Activated T-helper 1 cell treated with anti-CD3 and anti-CD28 coated beads, Interleukin-12 subunit alpha, Interleukin-12 subunit beta, Interleukin-2, Interleukin-4 antibody, amounts not matched to agents 30 ng/mL and 10 ng/mL and 1 ng/mL, durations not matched to agents 14 hours and 24 hours and 36 hours (primary cell): ENCODE measurements around the gene FKBP1A. TPM values are rescaled to one million over a fixed set of nuclear protein-coding genes. Genes with fewer than 3 reads are reported as not detected.

ENCODE experiments used
- DNase-seq: peaks from one replicate; pipeline ENCODE4 v3.0.0; 2021; ENCODE audit warnings: low spot score
- H3K27ac Mint-ChIP-seq: one replicate; pipeline ENCODE4 v1.8.0; 2021; ENCODE audit warnings: mild to moderate bottlenecking, mixed read lengths
- H3K27me3 Mint-ChIP-seq: one replicate; pipeline ENCODE4 v1.8.0; 2022; ENCODE audit warnings: mild to moderate bottlenecking, moderate library complexity, mixed read lengths; ENCODE audit not compliant: insufficient read depth
- H3K36me3 Mint-ChIP-seq: one replicate; pipeline ENCODE4 v1.8.0; 2021; ENCODE audit warnings: low read depth, mixed read lengths
- H3K4me1 Mint-ChIP-seq: one replicate; pipeline ENCODE4 v1.8.0; 2021; ENCODE audit warnings: low read depth, mixed read lengths
- H3K4me3 Mint-ChIP-seq: one replicate; pipeline ENCODE4 v1.8.0; 2021; ENCODE audit warnings: mild to moderate bottlenecking, moderate library complexity, mixed read lengths
- H3K9me3 Mint-ChIP-seq: one replicate; pipeline ENCODE4 v1.8.0; 2021; ENCODE audit warnings: mixed read lengths
- intact Hi-C: fragments of 100-400 bp; cut with micrococcal nuclease; formaldehyde crosslinking; loops from one replicate; pipeline ENCODE4 v1.15.1; 2024
- total RNA-seq: library from RNA; stranded (reverse); gene quantifications from 2 replicates; pipeline ENCODE4 v1.2.3, GENCODE V29; 2022

Gene FKBP1A
- total RNA-seq, 1 donor from 2014 or later, result 297 TPM

- no peaks in the 10 kb centered on the region for H3K9me3 Mint-ChIP-seq
- H3K36me3 Mint-ChIP-seq, result peaks cover 3% of the 10 kb centered on the region
- DNase-seq, result no peak
Measured at GRCh38 chr20:1338801-1339200, 54.1 kb downstream of the FKBP1A start.

GRCh38 chr20:1338096-1338495 is 54.8 kb downstream of the FKBP1A start:
- Mint-ChIP-seq H3K4me1 (peaks cover 18% of the 10 kb centered on the region), H3K9me3 (no peaks in the 10 kb centered on the region), H3K4me3 (no peak overlapping the region), H3K36me3 (peaks cover 2% of the 10 kb centered on the region), H3K27me3 (no peaks in the 10 kb centered on the region), H3K27ac (no peak overlapping the region)
- intact Hi-C loops, result no loop called here
- DNase-seq, result no peak

More at GRCh38 chr20:1338801-1339200, 54.1 kb downstream of the FKBP1A start:
- no peak overlapping the region for H3K27ac Mint-ChIP-seq
- no peaks in the 10 kb centered on the region for H3K27me3 Mint-ChIP-seq
- intact Hi-C loops, result no loop called here
- peaks cover 20% of the 10 kb centered on the region for H3K4me1 Mint-ChIP-seq
- no peak overlapping the region for H3K4me3 Mint-ChIP-seq

GRCh38 chr20:1337441-1337840 is 55.4 kb downstream of the FKBP1A start:
- no peak overlapping the region for H3K4me3 Mint-ChIP-seq
- H3K9me3 Mint-ChIP-seq, result no peaks in the 10 kb centered on the region
- no peak for DNase-seq
- no peaks in the 10 kb centered on the region for H3K27me3 Mint-ChIP-seq
- peaks cover 4% of the 10 kb centered on the region for H3K36me3 Mint-ChIP-seq
- H3K27ac Mint-ChIP-seq, result no peak overlapping the region
- intact Hi-C loops, result no loop called here
- H3K4me1 Mint-ChIP-seq, result peaks cover 23% of the 10 kb centered on the region

GRCh38 chr20:1336699-1337367 is 56.0 kb downstream of the FKBP1A start:
- DNase-seq, result no peak
- intact Hi-C loops, result no loop called here
- Mint-ChIP-seq H3K36me3 (peaks cover 9% of the 10 kb centered on the region), H3K9me3 (no peaks in the 10 kb centered on the region), H3K27ac (peak overlapping the region; percentile 21), H3K27me3 (no peaks in the 10 kb centered on the region), H3K4me1 (peaks cover 21% of the 10 kb centered on the region), H3K4me3 (no peak overlapping the region)

- peaks cover 12% of the 10 kb centered on the region for H3K36me3 Mint-ChIP-seq
- no peak for DNase-seq
- no peaks in the 10 kb centered on the region for H3K9me3 Mint-ChIP-seq
- no peaks in the 10 kb centered on the region for H3K27me3 Mint-ChIP-seq
- H3K4me1 Mint-ChIP-seq, result peaks cover 25% of the 10 kb centered on the region
- intact Hi-C loops, result no loop called here
- peak overlapping the region; percentile 21 for H3K27ac Mint-ChIP-seq
- no peak overlapping the region for H3K4me3 Mint-ChIP-seq
Measured at GRCh38 chr20:1335961-1336698, 56.7 kb downstream of the FKBP1A start.

- Mint-ChIP-seq H3K9me3 (no peaks in the 10 kb centered on the region), H3K36me3 (peaks cover 15% of the 10 kb centered on the region), H3K27me3 (no peaks in the 10 kb centered on the region), H3K4me3 (no peak overlapping the region), H3K27ac (no peak overlapping the region), H3K4me1 (peaks cover 39% of the 10 kb centered on the region)
- no peak for DNase-seq
- intact Hi-C loops, result no loop called here
Measured at GRCh38 chr20:1334761-1335160, 58.1 kb downstream of the FKBP1A start.

GRCh38 chr20:1334370-1334731 is 58.5 kb downstream of the FKBP1A start:
- H3K27me3 Mint-ChIP-seq, result no peaks in the 10 kb centered on the region
- no peak overlapping the region for H3K4me3 Mint-ChIP-seq
- no peak for DNase-seq
- no peak overlapping the region for H3K27ac Mint-ChIP-seq
- H3K9me3 Mint-ChIP-seq, result no peaks in the 10 kb centered on the region
- peaks cover 19% of the 10 kb centered on the region for H3K36me3 Mint-ChIP-seq
- peaks cover 43% of the 10 kb centered on the region for H3K4me1 Mint-ChIP-seq
- intact Hi-C loops, result no loop called here

GRCh38 chr20:1333462-1334369 is 59.1 kb downstream of the FKBP1A start:
- Mint-ChIP-seq H3K4me3 (no peak overlapping the region), H3K27ac (no peak overlapping the region), H3K4me1 (peaks cover 47% of the 10 kb centered on the region), H3K27me3 (no peaks in the 10 kb centered on the region), H3K36me3 (peaks cover 19% of the 10 kb centered on the region), H3K9me3 (no peaks in the 10 kb centered on the region)
- intact Hi-C loops, result no loop called here
- DNase-seq, result no peak

GRCh38 chr20:1332749-1333300 is 60.0 kb downstream of the FKBP1A start:
- peak overlapping the region; percentile 69 for H3K27ac Mint-ChIP-seq
- intact Hi-C loops, result no loop called here

GRCh38 chr20:1331801-1332453 is 60.9 kb downstream of the FKBP1A start:
- Mint-ChIP-seq H3K9me3 (no peaks in the 10 kb centered on the region), H3K27ac (peak overlapping the region; percentile 52)
- intact Hi-C loops, result no loop called here

More at GRCh38 chr20:1332749-1333300, 60.0 kb downstream of the FKBP1A start:
- H3K4me3 Mint-ChIP-seq, result no peak overlapping the region
- no peaks in the 10 kb centered on the region for H3K27me3 Mint-ChIP-seq
- no peaks in the 10 kb centered on the region for H3K9me3 Mint-ChIP-seq
- no peak for DNase-seq
- H3K4me1 Mint-ChIP-seq, result peaks cover 47% of the 10 kb centered on the region
- peaks cover 19% of the 10 kb centered on the region for H3K36me3 Mint-ChIP-seq

GRCh38 chr20:1331101-1331500 is 61.8 kb downstream of the FKBP1A start:
- Mint-ChIP-seq H3K9me3 (no peaks in the 10 kb centered on the region), H3K36me3 (peaks cover 19% of the 10 kb centered on the region), H3K27ac (peak overlapping the region; percentile 35), H3K4me1 (peaks cover 38% of the 10 kb centered on the region), H3K27me3 (no peaks in the 10 kb centered on the region), H3K4me3 (no peak overlapping the region)
- no peak for DNase-seq
- intact Hi-C loops, result no loop called here

More at GRCh38 chr20:1331801-1332453, 60.9 kb downstream of the FKBP1A start:
- no peak for DNase-seq
- H3K36me3 Mint-ChIP-seq, result peaks cover 19% of the 10 kb centered on the region
- H3K27me3 Mint-ChIP-seq, result no peaks in the 10 kb centered on the region
- no peak overlapping the region for H3K4me3 Mint-ChIP-seq
- peaks cover 46% of the 10 kb centered on the region for H3K4me1 Mint-ChIP-seq

GRCh38 chr20:1330075-1330830 is 62.6 kb downstream of the FKBP1A start:
- Mint-ChIP-seq H3K27ac (peak overlapping the region; percentile 77), H3K4me1 (peaks cover 34% of the 10 kb centered on the region), H3K9me3 (no peaks in the 10 kb centered on the region), H3K36me3 (peaks cover 19% of the 10 kb centered on the region), H3K4me3 (no peak overlapping the region), H3K27me3 (no peaks in the 10 kb centered on the region)
- intact Hi-C loops, result no loop called here
- DNase-seq, result peak; percentile 34
